ENCODE results near the gene NF1. TPM values are rescaled to one million over a fixed set of nuclear protein-coding genes. Genes with fewer than 3 reads are reported as not detected.

Gene NF1
- total RNA-seq, 1 experiment from 2014 or later: 30.2 TPM

Other genes with a start within 250 kb of the NF1 start
- gene TEFM, start 188.7 kb upstream of the NF1 start, total RNA-seq (2014; rRNA removed; shearing (Covaris generic)): 17.2 and 19.2 TPM in 2 replicates
- gene ADAP2, start 173.0 kb upstream of the NF1 start, total RNA-seq (2014; rRNA removed; shearing (Covaris generic)): 0.20 TPM in 1 of 2 replicates, not detected in the other
- gene RNF135, start 123.9 kb upstream of the NF1 start, total RNA-seq (2014; rRNA removed; shearing (Covaris generic)): 8.4 and 10.4 TPM in 2 replicates
- not detected in 2 replicates for gene OMG, start 202.3 kb downstream of the NF1 start, total RNA-seq (2014; rRNA removed; shearing (Covaris generic))
- 1.1 TPM in 2 replicates for gene EVI2B, start 219.1 kb downstream of the NF1 start, total RNA-seq (2014; rRNA removed; shearing (Covaris generic))
- 16.6 and 21.7 TPM in 2 replicates for gene EVI2A, start 226.6 kb downstream of the NF1 start, total RNA-seq (2014; rRNA removed; shearing (Covaris generic))

Data from RPMI7951 (cell line).